ENCODE results near the gene SMG6.
A peak's percentile ranks its signal among the peaks of the same experiment; 100 is the strongest.

The SMG6 gene

GRCh38 chr17:2184993-2185931, 118.3 kb downstream of the SMG6 start:
- peaks cover 16 to 88% of the 10 kb centered on the region in 2 donors for H3K36me3 ChIP-seq (replicated peaks in 1 of 2; ENCODE audit: control insufficient read depth in 2 of 2, insufficient read depth in 2 of 2, low read length in 2 of 2)
- 100% methylated on average over 2 of the region's 19 CpGs; no CpG with 5 or more reads in 1 of the 2 donors for WGBS, 2 donors (ENCODE audit: extremely low coverage in 2 of 2, insufficient read length in 2 of 2, insufficient replicate concordance in 1 of 2)

GRCh38 chr17:2183346-2183745, 120.2 kb downstream of the SMG6 start:
- H4K8ac ChIP-seq (ENCODE audit: low read depth, low read length): no peak overlapping the region
- H3K23ac ChIP-seq (ENCODE audit: low read depth, low read length, poor library complexity): no peak overlapping the region
- H3K18ac ChIP-seq (ENCODE audit: low read length): no peak overlapping the region
- H2BK5ac ChIP-seq (ENCODE audit: low read length): no peak overlapping the region
- H3K4me1 ChIP-seq (ENCODE audit: control insufficient read depth in 2 of 2, insufficient read depth in 1 of 2, low read depth in 1 of 2, low read length in 2 of 2): peaks cover 6 to 15% of the 10 kb centered on the region in 2 donors
- H3K9ac ChIP-seq (ENCODE audit: low read depth, low read length, poor library complexity): no peak overlapping the region
- no peak overlapping the region for H2AFZ ChIP-seq (ENCODE audit: low read length)
- H3K27me3 ChIP-seq (ENCODE audit: control insufficient read depth in 3 of 3, insufficient read depth in 3 of 3, low read depth in 1 of 3, low read length in 3 of 3): no peaks in the 10 kb centered on the region
- H2BK12ac ChIP-seq (ENCODE audit: low read length): no peak overlapping the region
- no peak overlapping the region for H3K14ac ChIP-seq (ENCODE audit: low read length)
- no peak overlapping the region for H3K4me3 ChIP-seq (ENCODE audit: low read length in 2 of 2)
- no peak for DNase-seq (ENCODE audit: low spot score)
- H3K36me3 ChIP-seq (replicated peaks in 1 of 2; ENCODE audit: control insufficient read depth in 2 of 2, insufficient read depth in 2 of 2, low read length in 2 of 2): peaks cover 17 to 92% of the 10 kb centered on the region in 2 donors
- no peak overlapping the region for H3K27ac ChIP-seq (replicated peaks; ENCODE audit: low read length)
- H3K4ac ChIP-seq (ENCODE audit: low read length): no peak overlapping the region
- no peak overlapping the region for H4K91ac ChIP-seq (ENCODE audit: low read depth, low read length, poor library complexity)
- H2BK15ac ChIP-seq (ENCODE audit: low read length): no peak overlapping the region
- H3K79me1 ChIP-seq (ENCODE audit: low read depth, low read length): peaks cover 3% of the 10 kb centered on the region
- H3K9me3 ChIP-seq (replicated peaks in 1 of 2; ENCODE audit: control insufficient read depth in 2 of 2, insufficient read depth in 1 of 2, low read depth in 1 of 2, low read length in 2 of 2): no peaks in the 10 kb centered on the region
- no peak overlapping the region for H2BK120ac ChIP-seq (ENCODE audit: low read depth, low read length)
- no peak overlapping the region for H3K4me2 ChIP-seq (ENCODE audit: insufficient read depth, low read length, poor library complexity, severe bottlenecking)
- no CpG with 5 or more reads among the region's 5 CpGs for WGBS, 2 donors (ENCODE audit: extremely low coverage in 2 of 2, insufficient read length in 2 of 2, insufficient replicate concordance in 1 of 2)
- H2AK5ac ChIP-seq (ENCODE audit: low read depth, low read length): no peak overlapping the region

More at GRCh38 chr17:2184993-2185931, 118.3 kb downstream of the SMG6 start:
- no peak for DNase-seq (ENCODE audit: low spot score)
- Histone ChIP-seq H3K79me1 (ENCODE audit: low read depth, low read length) (peaks cover 1% of the 10 kb centered on the region), H3K4ac (ENCODE audit: low read length) (no peak overlapping the region), H2AK5ac (ENCODE audit: low read depth, low read length) (no peak overlapping the region), H3K14ac (ENCODE audit: low read length) (no peak overlapping the region), H3K4me2 (ENCODE audit: insufficient read depth, low read length, poor library complexity, severe bottlenecking) (no peak overlapping the region), H3K4me1 (ENCODE audit: control insufficient read depth in 2 of 2, insufficient read depth in 1 of 2, low read depth in 1 of 2, low read length in 2 of 2) (peaks cover 6 to 15% of the 10 kb centered on the region in 2 donors), H3K4me3 (ENCODE audit: low read length in 2 of 2) (no peak overlapping the region), H4K91ac (ENCODE audit: low read depth, low read length, poor library complexity) (no peak overlapping the region), H3K23ac (ENCODE audit: low read depth, low read length, poor library complexity) (no peak overlapping the region), H3K27ac (replicated peaks; ENCODE audit: low read length) (no peak overlapping the region), H4K8ac (ENCODE audit: low read depth, low read length) (no peak overlapping the region), H3K9me3 (replicated peaks in 1 of 2; ENCODE audit: control insufficient read depth in 2 of 2, insufficient read depth in 1 of 2, low read depth in 1 of 2, low read length in 2 of 2) (no peaks in the 10 kb centered on the region), H2BK120ac (ENCODE audit: low read depth, low read length) (no peak overlapping the region), H3K9ac (ENCODE audit: low read depth, low read length, poor library complexity) (no peak overlapping the region), H2BK12ac (ENCODE audit: low read length) (no peak overlapping the region), H2AFZ (ENCODE audit: low read length) (no peak overlapping the region), H2BK15ac (ENCODE audit: low read length) (no peak overlapping the region), H2BK5ac (ENCODE audit: low read length) (no peak overlapping the region), H3K18ac (ENCODE audit: low read length) (no peak overlapping the region), H3K27me3 (ENCODE audit: control insufficient read depth in 3 of 3, insufficient read depth in 3 of 3, low read depth in 1 of 3, low read length in 3 of 3) (no peaks in the 10 kb centered on the region)

- no CpG with 5 or more reads among the region's 8 CpGs for WGBS, 2 donors (ENCODE audit: extremely low coverage in 2 of 2, insufficient read length in 2 of 2, insufficient replicate concordance in 1 of 2)
- no peak overlapping the region for H3K4me3 ChIP-seq (ENCODE audit: low read length in 2 of 2)
Observed at GRCh38 chr17:2181897-2182448, 121.6 kb downstream of the SMG6 start.

More at GRCh38 chr17:2181897-2182448, 121.6 kb downstream of the SMG6 start:
- no peak overlapping the region for H3K9ac ChIP-seq (ENCODE audit: low read depth, low read length, poor library complexity)
- no peak overlapping the region for H3K18ac ChIP-seq (ENCODE audit: low read length)
- H3K36me3 ChIP-seq (replicated peaks in 1 of 2; ENCODE audit: control insufficient read depth in 2 of 2, insufficient read depth in 2 of 2, low read length in 2 of 2): peaks cover 17 to 92% of the 10 kb centered on the region in 2 donors
- no peak overlapping the region for H3K23ac ChIP-seq (ENCODE audit: low read depth, low read length, poor library complexity)
- no peak overlapping the region for H3K4ac ChIP-seq (ENCODE audit: low read length)
- no peak overlapping the region for H4K8ac ChIP-seq (ENCODE audit: low read depth, low read length)
- no peak overlapping the region for H2BK5ac ChIP-seq (ENCODE audit: low read length)
- H3K14ac ChIP-seq (ENCODE audit: low read length): no peak overlapping the region
- peaks cover 10 to 15% of the 10 kb centered on the region in 2 donors for H3K4me1 ChIP-seq (ENCODE audit: control insufficient read depth in 2 of 2, insufficient read depth in 1 of 2, low read depth in 1 of 2, low read length in 2 of 2)
- H3K9me3 ChIP-seq (replicated peaks in 1 of 2; ENCODE audit: control insufficient read depth in 2 of 2, insufficient read depth in 1 of 2, low read depth in 1 of 2, low read length in 2 of 2): no peaks in the 10 kb centered on the region
- H2BK12ac ChIP-seq (ENCODE audit: low read length): no peak overlapping the region
- H2AFZ ChIP-seq (ENCODE audit: low read length): no peak overlapping the region
- no peak for DNase-seq (ENCODE audit: low spot score)
- H2AK5ac ChIP-seq (ENCODE audit: low read depth, low read length): no peak overlapping the region
- no peak overlapping the region for H2BK15ac ChIP-seq (ENCODE audit: low read length)
- H3K4me2 ChIP-seq (ENCODE audit: insufficient read depth, low read length, poor library complexity, severe bottlenecking): no peak overlapping the region
- peak overlapping the region; percentile 4 for H3K27ac ChIP-seq (replicated peaks; ENCODE audit: low read length)
- H4K91ac ChIP-seq (ENCODE audit: low read depth, low read length, poor library complexity): no peak overlapping the region
- no peak overlapping the region for H2BK120ac ChIP-seq (ENCODE audit: low read depth, low read length)
- H3K79me1 ChIP-seq (ENCODE audit: low read depth, low read length): peaks cover 3% of the 10 kb centered on the region
- H3K27me3 ChIP-seq (ENCODE audit: control insufficient read depth in 3 of 3, insufficient read depth in 3 of 3, low read depth in 1 of 3, low read length in 3 of 3): no peaks in the 10 kb centered on the region
